Epithelial cell of esophagus (primary cell): Measurements from ENCODE around the gene FTO.

ENCODE experiments used
- DNase-seq: peaks from one replicate; pipeline ENCODE4 v3.0.0; 2010; ENCODE audit warnings: low read depth
- H3K4me3 ChIP-seq: 2 replicates; pipeline ENCODE4 v1.5.1; 2011; ENCODE audit warnings: mild to moderate bottlenecking, low read length, control low read depth
- CTCF ChIP-seq: IDR thresholded peaks from 2 replicates; pipeline ENCODE4 v1.5.1; 2011; ENCODE audit warnings: low read depth, mild to moderate bottlenecking, low read length, control low read depth, inconsistent platforms; ENCODE audit not compliant: insufficient read depth; ENCODE audit errors: missing control alignments

The FTO gene

GRCh38 chr16:53849585-53849984, 145.6 kb downstream of the FTO start:
- no peak for DNase-seq
- TF ChIP-seq CTCF = no peak

GRCh38 chr16:53849994-53850393, 146.0 kb downstream of the FTO start:
- no peak overlapping the region for H3K4me3 ChIP-seq
- no peak for TF ChIP-seq CTCF
- DNase-seq = no peak

More at GRCh38 chr16:53849585-53849984, 145.6 kb downstream of the FTO start:
- H3K4me3 ChIP-seq = no peak overlapping the region

- DNase-seq = no peak
- H3K4me3 ChIP-seq = no peak overlapping the region
- TF ChIP-seq CTCF = no peak
Measured at GRCh38 chr16:53852678-53853077, 148.7 kb downstream of the FTO start.

- no peak overlapping the region for H3K4me3 ChIP-seq
- no peak for TF ChIP-seq CTCF
- no peak for DNase-seq
Measured at GRCh38 chr16:53855056-53855455, 151.1 kb downstream of the FTO start.

GRCh38 chr16:53855511-53855910, 151.6 kb downstream of the FTO start:
- H3K4me3 ChIP-seq = no peak overlapping the region
- no peak for DNase-seq
- TF ChIP-seq CTCF = no peak

- no peak for DNase-seq
- TF ChIP-seq CTCF = no peak
- H3K4me3 ChIP-seq = no peak overlapping the region
Measured at GRCh38 chr16:53859995-53860540, 156.1 kb downstream of the FTO start.

- no peak for DNase-seq
- no peak for TF ChIP-seq CTCF
- H3K4me3 ChIP-seq = no peak overlapping the region
Measured at GRCh38 chr16:53863861-53864260, 159.9 kb downstream of the FTO start.
